Liver (tissue), 3 donors: Measurements from ENCODE around the gene DDX46.

ENCODE experiments used
- GABPA ChIP-seq, 2 donors: IDR thresholded peaks in 1 of 2; conservative IDR thresholded peaks in 1 of 2; 2 replicates each; pipeline ENCODE4 v1.6.1; 2016; ENCODE audit warnings: antibody characterized with exemption in 2 of 2, mild to moderate bottlenecking in 1 of 2, moderate library complexity in 1 of 2
- JUND ChIP-seq, 2 donors: IDR thresholded peaks; 2 replicates each; pipeline ENCODE4 v1.6.1; 2016; ENCODE audit warnings: antibody characterized with exemption in 2 of 2
- RXRA ChIP-seq, 2 donors: IDR thresholded peaks; 2 replicates each; pipeline ENCODE4 v1.6.1; 2017 to 2018; ENCODE audit warnings: antibody characterized with exemption in 2 of 2, mild to moderate bottlenecking in 1 of 2
- TAF1 ChIP-seq: conservative IDR thresholded peaks from 2 replicates; pipeline ENCODE4 v1.6.1; 2016; ENCODE audit warnings: antibody characterized with exemption, mild to moderate bottlenecking
- YY1 ChIP-seq: IDR thresholded peaks from 2 replicates; pipeline ENCODE4 v1.6.1; 2016; ENCODE audit warnings: antibody characterized with exemption, mild to moderate bottlenecking
- TF ChIP-seq, protein P1 (sequence below): fragments of 150-350 bp; IDR thresholded peaks from 2 replicates; pipeline ENCODE4 v1.5.1; 2017; ENCODE audit warnings: improper control_type of control experiment, low read depth, low read length; ENCODE audit not compliant: missing input control
- TF ChIP-seq, protein P2 (sequence below): IDR thresholded peaks from 2 replicates; pipeline ENCODE4 v1.6.1; 2016; ENCODE audit warnings: antibody characterized with exemption
- TF ChIP-seq, protein P3 (sequence below): IDR thresholded peaks from 2 replicates; pipeline ENCODE4 v1.6.1; 2016; ENCODE audit warnings: antibody characterized with exemption, mild to moderate bottlenecking
- TF ChIP-seq, protein P4 (sequence below): IDR thresholded peaks from 2 replicates; pipeline ENCODE4 v1.6.1; 2016; ENCODE audit warnings: antibody characterized with exemption
- donor health status: healthy.
- donor health status: healthy.

DNA sequence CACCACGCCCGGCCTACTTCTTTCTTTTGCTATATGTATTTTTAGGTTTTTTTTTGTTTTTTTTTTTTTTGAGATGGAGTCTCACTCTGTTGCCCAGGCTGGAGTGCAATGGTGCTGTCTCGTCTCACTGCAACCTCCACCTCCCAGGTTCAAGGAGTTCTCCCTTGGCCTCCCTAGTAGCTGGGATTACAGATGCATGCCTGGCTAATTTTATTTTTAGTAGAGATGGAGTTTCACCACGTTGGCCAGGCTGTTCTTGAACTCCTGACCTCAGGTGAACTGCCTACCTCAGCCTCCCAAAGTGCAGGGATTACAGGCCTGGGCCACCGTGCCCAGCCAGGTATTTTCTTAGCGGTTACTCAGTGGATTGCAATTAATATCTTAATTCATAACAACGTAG, 63.3 kb downstream of the DDX46 start:
- TF ChIP-seq JUND (IDR thresholded peaks at IDR 0.05), result no peak
- TF ChIP-seq, protein P1, sequence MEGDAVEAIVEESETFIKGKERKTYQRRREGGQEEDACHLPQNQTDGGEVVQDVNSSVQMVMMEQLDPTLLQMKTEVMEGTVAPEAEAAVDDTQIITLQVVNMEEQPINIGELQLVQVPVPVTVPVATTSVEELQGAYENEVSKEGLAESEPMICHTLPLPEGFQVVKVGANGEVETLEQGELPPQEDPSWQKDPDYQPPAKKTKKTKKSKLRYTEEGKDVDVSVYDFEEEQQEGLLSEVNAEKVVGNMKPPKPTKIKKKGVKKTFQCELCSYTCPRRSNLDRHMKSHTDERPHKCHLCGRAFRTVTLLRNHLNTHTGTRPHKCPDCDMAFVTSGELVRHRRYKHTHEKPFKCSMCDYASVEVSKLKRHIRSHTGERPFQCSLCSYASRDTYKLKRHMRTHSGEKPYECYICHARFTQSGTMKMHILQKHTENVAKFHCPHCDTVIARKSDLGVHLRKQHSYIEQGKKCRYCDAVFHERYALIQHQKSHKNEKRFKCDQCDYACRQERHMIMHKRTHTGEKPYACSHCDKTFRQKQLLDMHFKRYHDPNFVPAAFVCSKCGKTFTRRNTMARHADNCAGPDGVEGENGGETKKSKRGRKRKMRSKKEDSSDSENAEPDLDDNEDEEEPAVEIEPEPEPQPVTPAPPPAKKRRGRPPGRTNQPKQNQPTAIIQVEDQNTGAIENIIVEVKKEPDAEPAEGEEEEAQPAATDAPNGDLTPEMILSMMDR, result no peak
- TF ChIP-seq, protein P2, sequence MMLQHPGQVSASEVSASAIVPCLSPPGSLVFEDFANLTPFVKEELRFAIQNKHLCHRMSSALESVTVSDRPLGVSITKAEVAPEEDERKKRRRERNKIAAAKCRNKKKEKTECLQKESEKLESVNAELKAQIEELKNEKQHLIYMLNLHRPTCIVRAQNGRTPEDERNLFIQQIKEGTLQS, result no peak
- TF ChIP-seq, protein P3, sequence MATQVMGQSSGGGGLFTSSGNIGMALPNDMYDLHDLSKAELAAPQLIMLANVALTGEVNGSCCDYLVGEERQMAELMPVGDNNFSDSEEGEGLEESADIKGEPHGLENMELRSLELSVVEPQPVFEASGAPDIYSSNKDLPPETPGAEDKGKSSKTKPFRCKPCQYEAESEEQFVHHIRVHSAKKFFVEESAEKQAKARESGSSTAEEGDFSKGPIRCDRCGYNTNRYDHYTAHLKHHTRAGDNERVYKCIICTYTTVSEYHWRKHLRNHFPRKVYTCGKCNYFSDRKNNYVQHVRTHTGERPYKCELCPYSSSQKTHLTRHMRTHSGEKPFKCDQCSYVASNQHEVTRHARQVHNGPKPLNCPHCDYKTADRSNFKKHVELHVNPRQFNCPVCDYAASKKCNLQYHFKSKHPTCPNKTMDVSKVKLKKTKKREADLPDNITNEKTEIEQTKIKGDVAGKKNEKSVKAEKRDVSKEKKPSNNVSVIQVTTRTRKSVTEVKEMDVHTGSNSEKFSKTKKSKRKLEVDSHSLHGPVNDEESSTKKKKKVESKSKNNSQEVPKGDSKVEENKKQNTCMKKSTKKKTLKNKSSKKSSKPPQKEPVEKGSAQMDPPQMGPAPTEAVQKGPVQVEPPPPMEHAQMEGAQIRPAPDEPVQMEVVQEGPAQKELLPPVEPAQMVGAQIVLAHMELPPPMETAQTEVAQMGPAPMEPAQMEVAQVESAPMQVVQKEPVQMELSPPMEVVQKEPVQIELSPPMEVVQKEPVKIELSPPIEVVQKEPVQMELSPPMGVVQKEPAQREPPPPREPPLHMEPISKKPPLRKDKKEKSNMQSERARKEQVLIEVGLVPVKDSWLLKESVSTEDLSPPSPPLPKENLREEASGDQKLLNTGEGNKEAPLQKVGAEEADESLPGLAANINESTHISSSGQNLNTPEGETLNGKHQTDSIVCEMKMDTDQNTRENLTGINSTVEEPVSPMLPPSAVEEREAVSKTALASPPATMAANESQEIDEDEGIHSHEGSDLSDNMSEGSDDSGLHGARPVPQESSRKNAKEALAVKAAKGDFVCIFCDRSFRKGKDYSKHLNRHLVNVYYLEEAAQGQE, result no peak
- TF ChIP-seq GABPA (IDR thresholded peaks at IDR 0.05 in 1 of 2, conservative IDR thresholded peaks at IDR 0.05 in 1 of 2), result no peak
- no peak for TF ChIP-seq RXRA (IDR thresholded peaks at IDR 0.05)
- TF ChIP-seq YY1, result no peak
- TF ChIP-seq, protein P4, sequence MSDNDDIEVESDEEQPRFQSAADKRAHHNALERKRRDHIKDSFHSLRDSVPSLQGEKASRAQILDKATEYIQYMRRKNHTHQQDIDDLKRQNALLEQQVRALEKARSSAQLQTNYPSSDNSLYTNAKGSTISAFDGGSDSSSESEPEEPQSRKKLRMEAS, result no peak
- TF ChIP-seq TAF1, result no peak
